GM21360 (cell line): Measurements from ENCODE around the gene COL4A2.

Experiments
- ATAC-seq: cut with Tn5 transposase; IDR thresholded peaks from one replicate; pipeline ENCODE4 v1.9.1; 2021; ENCODE audit warnings: mild to moderate bottlenecking, moderate library complexity; ENCODE audit not compliant: unreplicated experiment

The COL4A2 gene

DNA sequence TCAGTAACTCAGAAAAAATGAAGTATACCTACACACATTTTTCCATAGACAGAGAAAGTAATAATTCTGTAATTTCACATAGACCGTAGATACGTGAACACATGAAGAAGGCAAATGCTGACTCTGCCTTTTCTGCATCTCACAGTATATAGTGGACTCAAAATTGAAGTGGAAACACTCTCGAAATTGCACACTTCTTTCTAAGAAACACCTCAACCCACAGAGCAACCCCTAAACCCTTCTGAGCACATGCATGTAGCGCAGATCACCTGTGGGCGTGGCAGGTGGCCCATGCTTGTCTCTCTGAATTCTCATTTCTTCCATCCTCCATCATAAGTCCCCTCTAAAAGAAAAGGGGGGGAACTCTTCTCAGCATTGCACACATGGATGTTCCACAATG lies 34.9 kb upstream of the COL4A2 start:
- ATAC-seq: no peak

DNA sequence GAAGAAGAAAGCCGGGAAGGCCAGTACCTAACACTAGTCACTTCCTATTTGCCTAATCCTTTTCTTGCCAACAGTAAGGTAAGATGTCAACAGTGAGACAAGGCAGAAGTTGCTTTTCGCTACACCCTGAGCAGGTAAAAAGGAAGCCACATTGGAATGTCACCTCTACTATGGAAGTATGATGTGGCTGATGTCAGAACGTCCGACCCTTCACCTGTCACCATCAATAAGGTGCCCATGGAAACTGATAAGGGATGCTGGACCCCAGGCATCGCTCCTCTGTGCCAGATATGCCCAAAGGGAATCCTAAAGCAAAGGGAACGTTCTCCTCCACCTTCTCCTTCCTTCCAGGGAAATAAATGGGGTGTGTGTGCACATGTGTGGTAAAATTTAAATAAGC lies 34.4 kb upstream of the COL4A2 start:
- no peak for ATAC-seq

DNA sequence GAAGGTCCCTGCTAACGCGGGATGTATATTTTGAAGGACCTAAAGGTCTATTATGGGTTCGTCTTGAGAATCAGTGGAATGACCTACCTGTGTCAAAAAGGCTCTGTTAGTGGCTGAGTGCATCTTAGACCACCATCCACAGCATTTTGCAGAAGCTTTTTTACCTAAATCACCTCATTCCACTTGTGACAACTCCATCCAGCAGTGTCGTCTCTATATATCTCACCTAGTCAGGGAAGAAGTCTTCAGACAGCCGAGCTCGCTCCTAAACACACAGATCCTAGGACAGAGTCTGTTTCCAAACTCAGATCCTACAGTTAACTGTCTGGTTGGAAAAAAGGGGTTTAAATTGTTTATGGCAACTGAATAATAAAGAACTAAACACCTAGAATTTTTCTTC lies 33.8 kb upstream of the COL4A2 start:
- no peak for ATAC-seq

DNA sequence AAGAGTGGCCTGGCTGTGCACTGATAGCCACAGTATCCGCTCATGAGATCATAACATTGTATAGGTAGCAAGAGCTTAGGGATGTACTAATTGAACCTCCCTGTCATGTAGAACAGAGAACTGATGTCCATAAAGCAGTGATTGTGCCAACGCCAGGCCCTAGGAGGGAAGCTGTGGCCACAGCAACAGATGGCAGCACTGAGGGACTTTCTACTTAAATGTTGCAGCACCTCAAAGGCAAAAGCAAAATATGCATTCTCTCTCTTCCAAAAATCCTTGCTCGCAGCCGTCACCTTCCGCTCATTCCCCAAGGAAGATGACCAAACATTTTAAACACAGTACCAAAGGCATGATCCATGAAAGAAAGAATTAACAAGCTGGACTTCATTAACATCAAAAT lies 32.4 kb upstream of the COL4A2 start:
- ATAC-seq: no peak

DNA sequence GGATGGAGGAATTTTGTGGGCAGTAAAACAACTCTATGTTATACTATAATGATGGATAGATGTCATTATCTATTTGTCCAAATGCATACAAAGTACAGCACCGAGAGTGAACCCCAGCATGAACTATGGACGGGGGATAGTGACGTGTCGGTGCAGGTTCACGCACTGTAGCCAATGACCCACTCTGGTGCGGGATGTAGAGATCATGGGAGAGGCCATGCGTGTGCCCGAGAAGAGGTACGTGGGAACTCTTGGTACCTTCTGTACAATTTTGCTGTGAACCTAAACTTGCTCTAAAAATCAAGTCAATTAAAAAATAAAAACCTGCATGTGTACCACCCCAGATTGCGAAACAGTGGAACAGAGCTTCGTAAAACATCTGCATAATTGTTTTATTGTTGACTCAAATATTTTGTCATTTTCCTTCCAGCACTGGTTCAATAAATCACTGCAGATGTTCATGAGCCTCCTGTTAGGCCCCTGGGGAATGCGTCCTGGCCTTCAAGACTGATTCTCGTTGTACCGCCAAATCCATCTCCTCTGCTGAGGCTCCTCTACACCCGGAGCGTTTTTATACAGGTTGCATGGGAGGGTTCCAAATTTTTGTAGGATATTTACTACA lies 31.0 kb upstream of the COL4A2 start:
- no peak for ATAC-seq

DNA sequence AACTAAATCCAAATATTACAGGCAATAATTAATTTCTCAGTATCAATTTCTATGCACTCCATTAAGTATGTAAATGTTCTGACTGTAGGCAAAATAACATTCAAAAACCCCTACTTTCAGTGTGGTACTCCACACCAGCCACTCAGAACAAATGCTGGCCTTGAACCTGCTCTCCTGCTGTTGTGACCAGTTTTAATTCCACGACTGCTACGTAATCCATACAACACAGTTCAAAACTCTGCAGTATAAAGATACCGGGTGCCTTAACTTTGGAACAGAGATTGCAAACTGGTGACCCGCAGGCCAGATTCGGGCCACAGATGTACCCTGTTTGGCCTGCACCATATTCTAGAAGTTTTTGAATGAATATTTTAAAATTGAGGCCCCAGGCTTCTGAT lies 30.5 kb upstream of the COL4A2 start:
- no peak for ATAC-seq

DNA sequence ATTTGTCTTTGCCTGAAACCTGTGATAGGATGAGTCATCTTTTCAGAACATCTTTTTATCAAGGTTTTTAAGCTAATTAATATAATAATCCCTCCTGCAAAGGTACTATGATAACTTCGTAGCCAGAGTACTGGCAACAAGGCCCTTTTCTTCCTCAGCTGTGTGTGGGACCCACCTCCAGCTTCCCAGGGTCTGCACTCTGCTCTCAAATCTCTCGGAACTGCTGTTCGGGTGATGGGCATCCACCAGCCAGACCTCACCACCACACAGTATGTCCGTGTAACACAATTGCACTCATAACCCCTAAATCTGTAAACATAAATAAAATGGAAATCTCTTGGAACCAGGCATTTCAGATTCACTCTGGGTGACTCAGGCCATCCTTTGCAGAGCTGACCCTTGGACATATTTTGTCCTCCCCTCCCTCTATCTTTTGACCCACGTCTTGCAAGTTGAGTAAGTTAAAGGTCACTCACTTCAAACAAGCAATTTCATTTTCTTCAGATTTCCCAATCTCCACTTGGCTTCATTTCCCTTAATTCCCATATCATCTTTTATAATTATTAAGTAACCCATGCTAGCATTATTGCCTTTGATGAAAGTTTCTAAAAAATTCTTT lies 29.6 kb upstream of the COL4A2 start:
- no peak for ATAC-seq

DNA sequence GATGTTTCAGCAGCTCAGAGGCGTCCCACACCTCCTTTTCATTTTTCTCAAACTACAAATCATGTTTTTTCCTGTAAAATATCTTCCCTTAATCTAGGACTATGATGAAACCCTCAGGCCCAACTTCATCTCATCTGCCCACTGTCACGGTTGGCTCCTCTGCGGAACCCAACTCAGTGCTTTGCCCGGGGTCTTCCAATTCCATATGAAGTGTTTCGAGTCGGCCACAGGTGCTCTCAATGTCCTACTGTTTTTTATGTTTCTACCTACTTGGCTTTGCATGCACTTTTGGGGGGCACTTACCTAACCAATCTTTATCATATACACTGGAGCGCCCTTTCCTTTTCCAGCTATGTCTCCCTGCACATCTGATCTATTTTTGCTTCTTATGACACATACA lies 28.2 kb upstream of the COL4A2 start:
- ATAC-seq: no peak

DNA sequence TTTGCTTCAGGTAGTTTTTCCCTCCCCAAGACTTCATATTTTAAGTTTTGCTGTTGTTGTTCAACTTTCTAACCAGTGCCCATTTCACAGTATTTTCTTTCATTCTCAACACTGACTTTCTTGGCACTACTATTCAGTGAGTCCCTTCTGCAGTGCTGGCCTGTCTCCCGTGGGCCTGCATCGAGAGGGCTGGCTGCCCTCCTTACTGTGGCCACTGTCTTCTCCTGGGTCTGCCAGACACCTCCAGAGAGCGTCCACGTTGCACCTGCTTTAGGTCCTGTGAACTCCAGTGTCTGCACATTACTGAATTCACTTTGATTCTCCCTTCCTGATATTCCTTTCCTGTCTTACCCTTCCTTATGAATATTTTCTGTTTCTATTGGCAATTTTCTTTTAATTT lies 27.4 kb upstream of the COL4A2 start:
- ATAC-seq: no peak

DNA sequence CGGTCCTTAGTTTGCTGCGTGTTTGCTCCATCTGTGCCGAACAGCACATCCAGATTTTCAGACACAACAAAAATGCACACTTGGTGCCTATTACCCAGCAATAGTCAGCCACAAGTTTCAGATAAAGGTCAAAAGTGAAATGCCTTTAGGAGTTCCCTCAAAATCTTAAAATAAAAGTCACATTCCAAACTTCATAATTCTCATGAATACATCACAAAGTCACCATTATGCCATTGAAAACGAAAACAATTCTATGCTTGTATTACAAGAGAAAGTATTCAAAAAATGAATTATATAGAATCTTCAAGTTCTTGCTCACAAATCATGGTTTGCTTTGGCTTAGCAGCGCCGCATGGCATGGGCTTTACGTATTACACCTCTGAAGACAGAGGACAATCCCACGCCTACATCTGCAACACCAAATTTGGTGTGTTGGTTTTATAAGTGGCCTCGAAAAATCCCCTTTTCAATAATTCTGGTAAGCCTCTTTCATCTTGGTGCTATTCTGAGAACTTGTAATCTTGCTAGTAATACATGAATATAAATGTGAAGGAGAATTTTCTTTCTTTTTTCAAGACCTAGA lies 26.8 kb upstream of the COL4A2 start:
- no peak for ATAC-seq

DNA sequence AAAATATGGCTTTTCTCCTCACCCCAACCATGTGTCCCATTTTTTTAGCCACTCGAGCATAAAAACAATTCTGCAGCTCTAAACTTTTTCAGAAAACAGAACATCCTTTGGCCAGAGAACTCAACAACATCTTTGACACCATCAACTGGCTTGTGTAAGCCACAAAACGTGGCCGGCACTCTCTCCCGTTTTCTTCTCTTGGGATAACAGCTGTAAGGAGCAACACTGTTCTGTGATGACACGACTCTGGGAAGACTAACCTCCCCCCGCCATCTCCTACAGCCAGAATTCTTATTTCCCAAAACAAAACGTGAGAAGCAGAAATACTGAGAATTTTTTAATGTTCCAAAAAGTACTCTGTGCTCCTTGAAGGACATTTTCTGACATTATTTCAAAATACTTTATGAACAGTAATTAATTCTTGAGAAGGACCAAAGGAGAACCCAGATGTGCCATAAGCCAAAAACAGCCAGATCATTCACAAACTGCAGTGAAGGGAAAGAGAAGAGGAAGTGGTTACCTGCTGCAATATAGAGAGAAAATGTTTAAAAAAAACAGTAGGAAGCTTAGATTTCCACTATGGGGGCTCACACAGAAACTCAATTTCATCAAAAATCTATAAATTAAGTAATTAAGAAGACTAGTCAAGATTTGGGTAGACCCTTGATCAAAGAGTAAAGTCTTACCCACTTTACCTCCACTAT lies 25.9 kb upstream of the COL4A2 start:
- no peak for ATAC-seq

DNA sequence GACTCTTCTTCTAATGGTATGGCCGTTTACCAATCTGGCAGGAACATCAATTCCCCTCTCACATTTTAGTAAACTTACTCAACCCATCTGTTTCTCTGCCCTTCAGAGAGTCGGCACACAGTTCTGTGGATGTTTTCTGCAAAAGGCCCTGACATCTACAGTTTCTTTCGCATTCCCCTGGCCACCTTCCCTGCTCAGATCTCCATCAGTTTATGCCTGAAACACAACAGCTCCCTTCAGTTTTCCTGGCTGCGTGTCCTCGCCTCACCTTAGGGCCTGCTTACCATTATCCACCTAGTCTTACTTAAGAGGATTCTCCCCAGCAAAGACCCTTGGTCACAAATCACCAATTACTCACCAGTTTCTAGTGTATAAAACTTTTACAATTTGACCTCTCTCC lies 25.3 kb upstream of the COL4A2 start:
- ATAC-seq: no peak

DNA sequence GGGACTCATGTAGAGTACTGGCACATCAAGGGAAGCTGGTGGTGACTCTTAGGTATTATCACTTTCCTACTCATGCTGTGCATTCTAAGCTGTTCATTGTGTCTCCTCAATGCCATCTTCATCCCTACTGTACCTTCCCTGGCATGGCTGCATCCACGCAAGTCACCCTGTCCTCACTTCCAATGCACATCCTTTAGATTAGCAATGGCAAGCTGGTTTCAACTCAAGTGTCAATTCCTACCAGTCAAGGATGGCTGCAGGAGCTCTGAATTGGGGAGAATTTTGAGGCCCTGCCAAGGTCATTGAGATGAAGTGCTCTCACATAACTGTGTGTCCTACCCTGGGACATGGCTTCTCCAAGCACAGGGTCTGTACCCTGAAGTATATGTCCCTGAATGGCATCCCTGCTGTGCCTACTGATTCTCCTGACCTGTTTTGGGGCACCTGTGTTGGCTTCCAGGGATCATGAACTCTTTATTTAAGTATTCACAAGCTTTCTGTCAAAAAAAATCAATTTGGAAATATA lies 24.7 kb upstream of the COL4A2 start:
- ATAC-seq: no peak

DNA sequence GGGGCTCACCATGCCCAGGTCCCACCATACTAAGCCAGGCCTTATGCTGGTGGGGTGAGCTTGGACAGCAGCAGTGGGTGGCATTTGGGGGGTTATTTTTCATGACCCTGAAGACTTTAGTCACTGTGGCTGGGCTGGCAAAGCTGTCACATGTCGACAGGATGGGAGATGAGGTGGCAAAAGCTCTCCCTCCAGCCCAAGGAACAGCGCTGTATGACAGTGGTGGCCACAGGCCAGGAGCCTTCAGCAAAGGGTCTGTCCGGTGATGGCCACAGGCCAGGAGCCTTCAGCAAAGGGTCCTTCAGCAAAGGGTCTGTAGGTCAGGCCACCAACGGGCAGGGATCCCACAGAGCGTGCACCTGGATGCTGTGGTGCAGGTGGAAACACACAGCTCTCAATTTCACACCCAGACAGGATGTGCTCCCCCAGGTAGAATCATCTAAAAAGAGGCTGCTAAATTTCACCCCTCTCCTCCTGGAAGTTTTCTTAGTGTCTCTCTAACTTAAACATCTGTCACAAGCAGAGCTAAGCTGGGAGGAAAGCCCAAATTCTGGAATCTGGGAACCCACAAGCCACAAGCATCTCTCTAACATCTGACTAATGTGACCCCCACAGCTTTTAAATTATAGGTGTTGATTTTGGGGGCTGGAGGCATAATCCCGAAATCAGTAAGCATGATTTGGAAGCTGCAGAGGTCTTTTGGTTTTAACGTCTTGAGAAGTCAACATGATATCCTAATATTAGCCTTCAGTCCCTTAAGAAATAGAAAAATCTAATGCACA lies 23.2 kb upstream of the COL4A2 start:
- ATAC-seq: no peak

DNA sequence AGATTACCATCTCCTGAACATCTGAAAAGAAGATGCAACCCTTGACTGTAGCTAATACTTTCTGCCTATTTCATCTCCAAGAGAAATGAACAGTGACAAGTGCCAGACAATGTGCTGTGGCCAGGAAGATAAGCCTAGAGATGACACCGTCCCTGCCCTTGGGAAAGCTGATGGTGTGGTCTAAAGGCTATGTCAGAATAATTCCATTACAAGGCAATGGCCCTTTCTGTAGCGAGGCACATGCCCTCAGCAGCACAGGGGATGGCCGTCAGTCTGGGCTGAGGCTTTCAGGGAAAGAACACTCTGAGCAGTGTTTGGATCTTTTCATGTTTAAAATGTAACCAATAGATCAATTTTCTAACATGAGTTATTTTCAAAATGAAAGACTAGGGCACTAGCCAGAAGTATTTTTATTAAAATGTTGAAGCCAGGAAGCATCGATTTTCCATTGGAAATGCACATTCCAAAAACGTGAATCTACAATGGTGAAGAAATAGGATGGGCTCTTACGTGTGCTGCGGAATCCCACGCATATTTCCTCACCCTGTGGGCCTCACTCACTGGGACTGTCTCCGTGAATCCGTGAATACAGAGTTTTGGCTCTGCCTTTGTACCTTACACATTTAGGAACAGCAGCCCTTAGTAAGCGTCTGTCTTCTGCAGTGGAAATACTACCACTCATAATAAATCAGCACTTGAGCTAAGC lies 22.2 kb upstream of the COL4A2 start:
- ATAC-seq: no peak

DNA sequence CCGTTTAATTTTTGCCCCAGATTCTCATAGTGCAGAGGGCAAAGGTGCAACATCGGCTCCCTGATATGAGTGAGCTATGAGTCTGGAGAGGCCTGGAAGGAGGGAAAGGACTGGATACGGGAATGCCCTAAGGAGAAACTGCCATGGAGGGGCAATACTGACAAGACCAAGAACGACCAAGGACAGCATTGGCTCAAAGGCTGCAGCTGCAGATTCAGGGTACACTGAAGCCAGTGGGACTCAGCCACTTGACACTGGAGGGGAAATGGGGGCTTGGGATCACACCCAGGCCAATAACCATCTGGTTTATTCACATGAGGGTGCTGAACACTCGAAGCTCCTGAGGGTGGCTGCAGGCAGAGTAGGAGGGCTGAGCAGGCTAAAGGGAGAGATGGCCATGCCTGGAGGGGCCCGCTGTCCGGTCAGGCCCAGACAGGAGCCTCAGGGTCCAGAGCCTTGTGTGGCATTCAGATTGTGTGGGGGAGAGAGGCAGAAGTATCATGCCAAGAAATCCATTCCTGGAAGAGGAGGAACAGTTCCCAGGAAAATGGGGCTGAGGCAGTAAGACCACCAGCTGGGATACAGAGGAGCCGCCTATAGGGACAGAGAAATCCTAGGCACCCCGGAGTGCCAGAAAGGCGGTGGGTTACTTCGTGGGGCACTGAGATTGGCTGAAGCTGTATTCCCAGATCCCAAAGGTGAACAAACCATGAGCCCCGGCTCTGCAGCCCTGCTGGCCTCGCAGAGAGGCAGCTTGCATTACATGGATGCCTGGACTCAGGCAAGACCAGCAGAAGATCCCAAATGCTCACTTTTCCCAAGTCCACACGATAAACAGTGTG lies 20.9 kb upstream of the COL4A2 start:
- ATAC-seq: no peak

DNA sequence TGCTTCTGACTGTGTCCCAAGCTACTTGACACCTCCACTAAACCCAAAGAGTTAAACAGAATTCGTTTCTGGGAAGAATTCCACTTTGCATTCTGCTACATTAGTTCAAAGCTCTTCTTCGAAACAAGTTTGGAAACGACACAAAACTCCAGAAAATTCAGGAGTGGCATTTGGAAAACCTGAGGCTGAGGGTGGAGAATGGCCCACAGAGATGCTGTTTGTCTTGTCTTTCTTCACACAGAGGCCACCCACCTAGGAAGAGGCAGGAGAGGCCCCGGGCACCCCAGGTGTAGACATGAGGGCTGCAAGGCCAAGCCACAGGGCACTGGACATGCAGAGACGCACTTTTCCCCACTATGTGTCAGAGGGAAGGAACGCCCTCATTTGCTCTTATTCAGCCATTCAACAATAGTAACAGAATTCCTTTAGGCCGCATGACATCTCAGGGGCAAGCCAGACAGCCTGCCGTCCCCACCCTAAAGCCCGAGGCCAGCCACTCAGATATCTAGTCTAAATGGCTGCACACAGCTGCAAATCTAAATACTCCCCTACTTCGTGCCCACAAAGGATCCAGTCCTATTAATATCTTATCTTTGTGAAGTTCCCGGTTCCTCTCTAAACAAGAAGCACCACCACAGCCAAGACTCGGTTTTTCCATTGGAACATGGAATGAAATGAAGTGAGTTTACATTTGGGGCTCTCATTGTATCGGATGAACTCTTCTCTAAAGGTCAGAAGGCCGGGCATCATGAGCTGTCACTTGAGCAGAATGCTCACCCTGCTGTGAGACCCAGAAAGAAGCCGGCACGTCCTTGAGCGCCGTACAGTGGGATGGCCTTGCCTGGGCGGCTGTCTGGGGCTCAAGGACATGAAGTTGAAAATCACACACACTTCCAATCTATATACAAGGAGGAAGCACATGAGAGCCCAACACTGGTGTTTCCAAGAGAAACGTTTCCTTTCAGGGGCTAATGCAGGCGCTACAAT lies 20.0 kb upstream of the COL4A2 start:
- no peak for ATAC-seq

DNA sequence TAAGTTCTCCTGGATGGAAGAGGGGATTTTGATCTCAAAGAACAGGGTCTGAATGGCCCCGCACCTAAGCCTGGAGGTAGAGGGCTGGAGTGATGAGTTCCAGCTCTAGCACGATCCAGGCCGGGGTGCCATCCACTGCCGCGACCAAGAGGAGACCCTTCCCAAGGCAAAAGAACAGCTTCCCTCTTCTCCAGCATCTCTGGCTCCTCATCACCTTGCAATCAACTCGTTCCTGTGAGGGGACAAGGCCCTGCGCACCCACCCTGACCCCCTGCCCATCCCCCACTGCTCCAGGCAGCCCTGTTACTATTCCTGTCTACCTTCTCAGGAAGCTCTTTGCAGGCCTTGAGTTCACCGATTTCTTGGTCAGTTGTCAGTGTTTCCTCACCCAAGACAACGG lies 17.9 kb upstream of the COL4A2 start:
- no peak for ATAC-seq
